Hepatocyte (in vitro differentiated cells): ENCODE results near the gene LRRC26. TPM values are rescaled to one million over a fixed set of nuclear protein-coding genes. Genes with fewer than 3 reads are reported as not detected.

Source experiments
- DNase-seq: peaks from one replicate; pipeline ENCODE4 v3.0.0-alpha.2; 2016; ENCODE audit warnings: low spot score
- H2AFZ ChIP-seq: fragments of 200-600 bp; sonication (generic); 2 replicates; pipeline ENCODE4 v1.6.0; 2016; ENCODE audit warnings: antibody characterized with exemption, mild to moderate bottlenecking
- H3K27ac ChIP-seq: fragments of 200-600 bp; sonication (generic); 2 replicates; pipeline ENCODE4 v1.5.1; 2016; ENCODE audit warnings: mild to moderate bottlenecking
- H3K27me3 ChIP-seq: fragments of 200-600 bp; sonication (generic); 2 replicates; pipeline ENCODE4 v1.6.1; 2016
- H3K36me3 ChIP-seq: fragments of 200-600 bp; sonication (generic); replicated peaks from 2 replicates; pipeline ENCODE4 v1.5.1; 2016; ENCODE audit warnings: low read depth; ENCODE audit not compliant: insufficient read depth
- H3K4me1 ChIP-seq: fragments of 200-600 bp; sonication (generic); 2 replicates; pipeline ENCODE4 v1.5.1; 2016; ENCODE audit warnings: mild to moderate bottlenecking, moderate library complexity; ENCODE audit not compliant: insufficient read depth
- H3K4me2 ChIP-seq: fragments of 200-600 bp; sonication (generic); 2 replicates; pipeline ENCODE4 v1.6.0; 2016
- H3K4me3 ChIP-seq: fragments of 200-600 bp; sonication (generic); 2 replicates; pipeline ENCODE4 v1.5.1; 2016; ENCODE audit warnings: mild to moderate bottlenecking
- H3K79me2 ChIP-seq: fragments of 200-600 bp; sonication (generic); 2 replicates; pipeline ENCODE4 v1.6.0; 2017; ENCODE audit warnings: mild to moderate bottlenecking
- H3K9me2 ChIP-seq: fragments of 200-600 bp; sonication (generic); replicated peaks from 2 replicates; pipeline ENCODE4 v1.6.0; 2017; ENCODE audit warnings: mild to moderate bottlenecking; ENCODE audit not compliant: insufficient read depth
- H3K9me3 ChIP-seq: fragments of 200-600 bp; sonication (generic); 2 replicates; pipeline ENCODE4 v1.5.1; 2016; ENCODE audit warnings: low read depth, mild to moderate bottlenecking
- H4K20me1 ChIP-seq: fragments of 200-600 bp; sonication (generic); 2 replicates; pipeline ENCODE4 v1.6.0; 2016; ENCODE audit warnings: mild to moderate bottlenecking; ENCODE audit not compliant: insufficient read depth, poor library complexity, severe bottlenecking
- CTCF ChIP-seq: fragments of 200-600 bp; sonication (generic); IDR thresholded peaks from 2 replicates; pipeline ENCODE4 v1.5.1; 2016; ENCODE audit warnings: antibody characterized with exemption, mild to moderate bottlenecking; ENCODE audit not compliant: poor library complexity
- EZH2 ChIP-seq: fragments of 200-600 bp; sonication (generic); IDR thresholded peaks from 2 replicates; pipeline ENCODE4 v1.6.1; 2016; ENCODE audit warnings: antibody characterized with exemption, mild to moderate bottlenecking, borderline replicate concordance
- EZH2phosphoT487 ChIP-seq: fragments of 200-600 bp; sonication (generic); IDR thresholded peaks from one replicate; pipeline ENCODE4 v1.6.1; 2018; ENCODE audit warnings: antibody characterized with exemption, mild to moderate bottlenecking, low read depth, moderate library complexity; ENCODE audit not compliant: unreplicated experiment, severe bottlenecking
- WGBS: methylation state at CpG from one replicate; pipeline ENCODE4 v1.1.6; 2016; ENCODE audit warnings: low lambda C conversion rate; ENCODE audit errors: missing lambda C conversion rate; 5-methylcytosine and 5-hydroxymethylcytosine counted together
- polyA plus RNA-seq: library from polyadenylated mRNA; unstranded; fragments of >200 nt; fragmentation: Nextera tagmentation; extraction: Ambion mirVana; gene quantifications from 2 replicates; pipeline ENCODE4 v1.2.1, GENCODE V29; 2016
- total RNA-seq: library from RNA; depleted of rRNA; stranded (reverse); fragments of >200 nt; gene quantifications from 2 replicates; pipeline ENCODE4 v1.2.3, GENCODE V29; 2014

LRRC26 gene
- total and polyA plus RNA-seq, 2 experiments from 2014 or later = 0.73 to 2.6 TPM

- Histone ChIP-seq H3K27me3 (no peaks in the 10 kb centered on the region), H3K9me2 (no peaks in the 10 kb centered on the region), H4K20me1 (no peaks in the 10 kb centered on the region), H3K4me2 (no peak overlapping the region), H2AFZ (no peak overlapping the region), H3K27ac (no peak overlapping the region), H3K36me3 (no peaks in the 10 kb centered on the region), H3K79me2 (no peaks in the 10 kb centered on the region), H3K4me3 (no peak overlapping the region), H3K4me1 (no peaks in the 10 kb centered on the region), H3K9me3 (no peaks in the 10 kb centered on the region)
- no peak for TF ChIP-seq EZH2phosphoT487
- TF ChIP-seq CTCF = no peak
- TF ChIP-seq EZH2 = no peak
- no peak for DNase-seq
- 96% methylated on average over 14 of the region's 17 CpGs for WGBS
These were observed 9.9 kb upstream of the LRRC26 start for GRCh38 chr9:137179761-137180160.

- Histone ChIP-seq H3K79me2 (no peaks in the 10 kb centered on the region), H3K27me3 (no peaks in the 10 kb centered on the region), H3K27ac (no peak overlapping the region), H3K9me3 (no peaks in the 10 kb centered on the region), H3K4me3 (no peak overlapping the region), H3K9me2 (no peaks in the 10 kb centered on the region), H2AFZ (no peak overlapping the region), H4K20me1 (no peaks in the 10 kb centered on the region), H3K4me2 (no peak overlapping the region), H3K36me3 (no peaks in the 10 kb centered on the region), H3K4me1 (no peaks in the 10 kb centered on the region)
- WGBS = 94% methylated on average over 18 of the region's 19 CpGs
- TF ChIP-seq EZH2phosphoT487 (no peak), CTCF (no peak), EZH2 (no peak)
- no peak for DNase-seq
These were observed 9.2 kb upstream of the LRRC26 start for GRCh38 chr9:137178939-137179630.

GRCh38 chr9:137178201-137178938, 8.5 kb upstream of the LRRC26 start:
- no peaks in the 10 kb centered on the region for H4K20me1 ChIP-seq
- H3K9me3 ChIP-seq = no peaks in the 10 kb centered on the region
- no peaks in the 10 kb centered on the region for H3K4me1 ChIP-seq
- H2AFZ ChIP-seq = no peak overlapping the region
- WGBS = 98% methylated on average over 23 of the region's 23 CpGs
- no peaks in the 10 kb centered on the region for H3K79me2 ChIP-seq
- TF ChIP-seq EZH2 = no peak
- TF ChIP-seq EZH2phosphoT487 = no peak
- no peak for TF ChIP-seq CTCF
- H3K27me3 ChIP-seq = no peaks in the 10 kb centered on the region
- H3K4me2 ChIP-seq = no peak overlapping the region
- H3K9me2 ChIP-seq = no peaks in the 10 kb centered on the region
- H3K36me3 ChIP-seq = no peaks in the 10 kb centered on the region
- H3K27ac ChIP-seq = no peak overlapping the region
- H3K4me3 ChIP-seq = no peak overlapping the region
- DNase-seq = no peak
